Liver (tissue), 9 donors: ENCODE results near the gene CFH. TPM values are rescaled to one million over a fixed set of nuclear protein-coding genes. Genes with fewer than 3 reads are reported as not detected.
"Not testable (repeated sequence)": the region's sequence is repeated elsewhere in the genome, so short reads cannot be mapped to it uniquely, and the experiment has no call there.

ENCODE experiments used
- DNase-seq: peaks from one replicate; pipeline ENCODE4 v3.0.0-alpha.2; 2017; ENCODE audit warnings: low spot score
- H3K27ac ChIP-seq, 2 donors: one replicate each; pipeline ENCODE4 v1.7.0; 2013; ENCODE audit warnings: inconsistent platforms in 2 of 2, low read length in 2 of 2, control low read depth in 1 of 2, low read depth in 1 of 2, mild to moderate bottlenecking in 1 of 2
- H3K27me3 ChIP-seq, 4 donors: one replicate each; pipeline versions ENCODE4 v1.6.1 to v1.7.0; 2013; ENCODE audit warnings: low read length in 3 of 4, inconsistent platforms in 1 of 4, mild to moderate bottlenecking in 1 of 4, moderate library complexity in 1 of 4; ENCODE audit not compliant: control insufficient read depth in 4 of 4, insufficient read depth in 4 of 4
- H3K36me3 ChIP-seq, 4 donors: one replicate each; pipeline versions ENCODE4 v1.6.1 to v1.7.0; 2013; ENCODE audit warnings: low read length in 3 of 4, mild to moderate bottlenecking in 3 of 4, low read depth in 1 of 4, moderate library complexity in 1 of 4; ENCODE audit not compliant: control insufficient read depth in 4 of 4, insufficient read depth in 3 of 4
- H3K4me1 ChIP-seq, 4 donors: one replicate each; pipeline versions ENCODE4 v1.6.1 to v1.7.0; 2013; ENCODE audit warnings: low read length in 3 of 4, mild to moderate bottlenecking in 3 of 4, moderate library complexity in 1 of 4; ENCODE audit not compliant: control insufficient read depth in 4 of 4, insufficient read depth in 4 of 4
- H3K4me3 ChIP-seq, 3 donors: one replicate each; pipeline versions ENCODE4 v1.6.1 to v1.7.0; 2013; ENCODE audit warnings: low read length in 3 of 3, control low read depth in 1 of 3, low read depth in 1 of 3, mild to moderate bottlenecking in 1 of 3
- H3K9ac ChIP-seq, 2 donors: one replicate each; pipeline ENCODE4 v1.7.0; 2013; ENCODE audit warnings: low read length in 2 of 2, mild to moderate bottlenecking in 2 of 2, moderate library complexity in 2 of 2, control low read depth in 1 of 2, low read depth in 1 of 2
- H3K9me3 ChIP-seq, 4 donors: one replicate each; pipeline versions ENCODE4 v1.6.1 to v1.7.0; 2013; ENCODE audit warnings: low read length in 3 of 4; ENCODE audit not compliant: control insufficient read depth in 4 of 4
- FOXA1 ChIP-seq: IDR thresholded peaks from 2 replicates; pipeline ENCODE4 v1.6.1; 2016; ENCODE audit warnings: antibody characterized with exemption
- FOXA2 ChIP-seq: IDR thresholded peaks from 2 replicates; pipeline ENCODE4 v1.6.1; 2016; ENCODE audit warnings: antibody characterized with exemption
- GABPA ChIP-seq, 2 donors: IDR thresholded peaks in 1 of 2; conservative IDR thresholded peaks in 1 of 2; 2 replicates each; pipeline ENCODE4 v1.6.1; 2016; ENCODE audit warnings: antibody characterized with exemption in 2 of 2, mild to moderate bottlenecking in 1 of 2, moderate library complexity in 1 of 2
- HNF4A ChIP-seq, 2 donors: conservative IDR thresholded peaks; 2 replicates each; pipeline ENCODE4 v1.6.1; 2016; ENCODE audit warnings: antibody characterized with exemption in 2 of 2, mild to moderate bottlenecking in 2 of 2
- HNF4G ChIP-seq: IDR thresholded peaks from 2 replicates; pipeline ENCODE4 v1.6.1; 2016; ENCODE audit warnings: antibody characterized with exemption
- JUND ChIP-seq, 2 donors: IDR thresholded peaks; 2 replicates each; pipeline ENCODE4 v1.6.1; 2016; ENCODE audit warnings: antibody characterized with exemption in 2 of 2
- RAD21 ChIP-seq, 2 donors: IDR thresholded peaks; 2 replicates each; pipeline ENCODE4 v1.6.1; 2016; ENCODE audit warnings: antibody characterized with exemption in 2 of 2, mild to moderate bottlenecking in 2 of 2
- RXRA ChIP-seq, 2 donors: IDR thresholded peaks; 2 replicates each; pipeline ENCODE4 v1.6.1; 2017 to 2018; ENCODE audit warnings: antibody characterized with exemption in 2 of 2, mild to moderate bottlenecking in 1 of 2
- SP1 ChIP-seq: IDR thresholded peaks from 2 replicates; pipeline ENCODE4 v1.6.1; 2018; ENCODE audit warnings: antibody characterized with exemption, mild to moderate bottlenecking
- WGBS: extraction: QIAGEN DNeasy Blood & Tissue Kit; methylation state at CpG from one replicate; pipeline ENCODE4 v1.1.7; 2013; 5-methylcytosine and 5-hydroxymethylcytosine counted together
- polyA plus RNA-seq, 2 donors: library from polyadenylated mRNA; stranded (reverse) in 1 of 2; unstranded in 1 of 2; fragments of 200-250 nt in 1 of 2; fragments of >200 nt in 1 of 2; fragmentation: Nextera tagmentation in 1 of 2; extraction: Ambion mirVana in 1 of 2; gene quantifications; one replicate each; pipeline versions ENCODE4 v1.2.1 to v1.2.3, GENCODE V29; 2013 to 2015
- total RNA-seq, 2 donors: library from RNA; depleted of rRNA; stranded (reverse); fragments of >200 nt; gene quantifications; one replicate each; pipeline ENCODE4 v1.2.3, GENCODE V29; 2014
- TF ChIP-seq, protein P1 (sequence below): IDR thresholded peaks from 2 replicates; pipeline ENCODE4 v1.6.1; 2016; ENCODE audit warnings: antibody characterized with exemption
- TF ChIP-seq, protein P2 (sequence below): IDR thresholded peaks from 2 replicates; pipeline ENCODE4 v1.6.1; 2016; ENCODE audit warnings: antibody characterized with exemption
- TF ChIP-seq, protein P3 (sequence below): IDR thresholded peaks from 2 replicates; pipeline ENCODE4 v1.6.1; 2016; ENCODE audit warnings: antibody characterized with exemption, mild to moderate bottlenecking
- donor health status: healthy.
- donor health status: healthy.
- donor health status: healthy.
- donor health status: healthy.
- donor health status: healthy.

Gene CFH
- total and polyA plus RNA-seq, 4 donors, result 554 to 1,479 (median 782) TPM

DNA sequence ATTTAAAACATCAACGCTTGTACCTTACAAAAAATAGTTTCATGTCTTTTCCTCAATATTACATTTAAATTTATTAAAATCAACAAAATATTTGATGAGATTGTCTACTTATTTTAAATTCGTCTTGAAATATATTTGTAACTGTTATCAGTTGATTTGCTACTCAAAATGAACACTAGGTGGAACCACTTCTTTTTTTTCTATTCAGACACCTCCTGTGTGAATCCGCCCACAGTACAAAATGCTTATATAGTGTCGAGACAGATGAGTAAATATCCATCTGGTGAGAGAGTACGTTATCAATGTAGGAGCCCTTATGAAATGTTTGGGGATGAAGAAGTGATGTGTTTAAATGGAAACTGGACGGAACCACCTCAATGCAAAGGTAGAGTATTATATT, 91.4 kb downstream of the CFH start:
- not testable (repeated sequence) for H3K27ac ChIP-seq, H3K4me1 ChIP-seq, DNase-seq, H3K27me3 ChIP-seq, H3K9me3 ChIP-seq, H3K9ac ChIP-seq, H3K4me3 ChIP-seq
- TF ChIP-seq RAD21 (IDR thresholded peaks at IDR 0.05), result peak; percentile 60 to 74
- peaks cover 5 to 63% (median 48%) of the 10 kb centered on the region in 4 donors for H3K36me3 ChIP-seq
- whole genome bisulfite sequencing, result 55% methylated on average over 6 of the region's 6 CpGs

DNA sequence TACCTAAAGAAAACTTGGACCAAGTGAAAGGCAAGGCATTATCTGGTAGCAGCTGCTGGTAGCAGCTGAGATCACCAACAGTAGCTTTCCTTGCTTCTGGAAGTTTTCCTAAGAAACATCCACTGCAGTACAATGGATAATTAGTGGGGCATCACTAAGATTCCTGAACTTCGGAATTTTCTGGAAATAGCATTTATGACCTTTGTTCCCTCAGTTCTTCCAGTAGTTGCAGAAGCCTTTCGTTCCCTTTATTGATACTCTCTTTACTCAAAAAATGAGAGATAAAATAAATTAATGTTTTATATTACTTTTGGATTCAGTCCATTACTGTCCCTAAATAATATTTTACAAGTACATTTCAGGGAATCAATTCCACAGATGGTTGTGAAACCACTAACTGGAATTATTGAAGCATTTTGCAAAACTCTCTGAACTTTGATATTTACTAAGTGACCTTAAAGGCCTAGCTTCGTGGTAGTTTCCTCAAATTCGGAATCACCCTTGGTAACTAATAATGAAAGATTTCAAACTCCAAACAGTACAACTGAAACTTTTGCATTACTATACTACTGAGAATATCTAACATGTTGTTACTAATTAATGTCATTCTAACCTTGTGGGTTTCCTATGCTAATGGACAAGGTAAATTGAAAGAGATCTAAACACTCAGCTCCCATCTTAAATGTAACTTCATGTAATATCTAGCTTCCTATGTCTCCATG, 113.3 kb downstream of the CFH start:
- H3K27me3 ChIP-seq, H3K9ac ChIP-seq, H3K4me3 ChIP-seq, DNase-seq, H3K9me3 ChIP-seq, H3K27ac ChIP-seq, H3K36me3 ChIP-seq, H3K4me1 ChIP-seq: not testable (repeated sequence)
- TF ChIP-seq HNF4G (peak; percentile 52), RXRA (IDR thresholded peaks at IDR 0.05) (peak; percentile 17 to 32), HNF4A (conservative IDR thresholded peaks at IDR 0.05) (peak; percentile 64 to 75), SP1 (peak; percentile 45)
- TF ChIP-seq, protein P1, sequence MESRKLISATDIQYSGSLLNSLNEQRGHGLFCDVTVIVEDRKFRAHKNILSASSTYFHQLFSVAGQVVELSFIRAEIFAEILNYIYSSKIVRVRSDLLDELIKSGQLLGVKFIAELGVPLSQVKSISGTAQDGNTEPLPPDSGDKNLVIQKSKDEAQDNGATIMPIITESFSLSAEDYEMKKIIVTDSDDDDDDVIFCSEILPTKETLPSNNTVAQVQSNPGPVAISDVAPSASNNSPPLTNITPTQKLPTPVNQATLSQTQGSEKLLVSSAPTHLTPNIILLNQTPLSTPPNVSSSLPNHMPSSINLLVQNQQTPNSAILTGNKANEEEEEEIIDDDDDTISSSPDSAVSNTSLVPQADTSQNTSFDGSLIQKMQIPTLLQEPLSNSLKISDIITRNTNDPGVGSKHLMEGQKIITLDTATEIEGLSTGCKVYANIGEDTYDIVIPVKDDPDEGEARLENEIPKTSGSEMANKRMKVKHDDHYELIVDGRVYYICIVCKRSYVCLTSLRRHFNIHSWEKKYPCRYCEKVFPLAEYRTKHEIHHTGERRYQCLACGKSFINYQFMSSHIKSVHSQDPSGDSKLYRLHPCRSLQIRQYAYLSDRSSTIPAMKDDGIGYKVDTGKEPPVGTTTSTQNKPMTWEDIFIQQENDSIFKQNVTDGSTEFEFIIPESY, result peak; percentile 23
- WGBS, result 28% methylated on average over 4 of the region's 4 CpGs

DNA sequence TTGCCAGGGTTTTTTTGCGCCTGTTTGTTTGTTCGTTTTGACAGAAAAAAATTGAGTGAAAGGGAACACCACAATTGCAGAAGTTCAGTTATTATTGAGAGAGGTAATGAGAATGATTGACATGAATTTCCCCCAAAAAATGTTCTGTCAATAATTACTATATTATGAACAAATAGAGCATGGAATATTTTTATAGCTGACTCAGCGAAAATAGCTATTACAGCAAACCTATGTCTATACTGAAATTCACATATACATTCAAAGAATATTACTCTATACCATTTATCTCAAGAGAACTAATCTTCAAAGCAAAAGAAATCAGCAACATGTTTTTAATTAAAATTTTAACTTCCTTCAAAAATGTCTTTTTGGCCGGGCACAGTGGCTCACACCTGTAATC, 118.0 kb downstream of the CFH start:
- not testable (repeated sequence) for H3K36me3 ChIP-seq, H3K4me1 ChIP-seq, DNase-seq, H3K27ac ChIP-seq, H3K27me3 ChIP-seq, H3K9me3 ChIP-seq, H3K4me3 ChIP-seq, H3K9ac ChIP-seq
- 65% methylated on average over 4 of the region's 4 CpGs for WGBS

DNA sequence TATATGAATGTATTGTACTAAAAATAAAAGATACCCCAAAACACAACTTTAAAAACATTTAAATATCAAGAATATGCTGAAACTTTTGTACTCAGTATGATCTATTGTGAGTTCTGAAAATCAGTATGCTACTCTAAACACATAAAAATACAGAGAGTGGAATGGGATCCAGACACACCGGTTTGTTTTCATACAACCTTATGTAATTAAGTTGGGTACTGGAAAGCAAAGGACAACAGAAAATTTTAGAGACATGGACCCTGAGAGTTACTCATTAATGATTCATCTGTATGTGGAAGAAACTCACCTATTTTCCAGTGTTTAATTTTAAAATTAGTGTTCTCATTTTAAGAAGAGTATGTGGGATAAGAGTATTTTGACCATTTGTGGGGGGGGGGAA, 121.9 kb downstream of the CFH start:
- 50% methylated on average over 1 of the region's 1 CpG for WGBS
- Histone ChIP-seq H3K27me3 (no peaks in the 10 kb centered on the region), H3K4me3 (peak overlapping the region in 1 of 3 donors; percentile 1), H3K9me3 (no peaks in the 10 kb centered on the region), H3K27ac (peak overlapping the region; percentile 77 to 82), H3K4me1 (peaks cover 0 to 3% (median 0%) of the 10 kb centered on the region in 4 donors), H3K9ac (peak overlapping the region in 1 of 2 donors; percentile 22), H3K36me3 (no peaks in the 10 kb centered on the region)
- DNase-seq, result no peak
- no peak for TF ChIP-seq FOXA2
- TF ChIP-seq, protein P2, sequence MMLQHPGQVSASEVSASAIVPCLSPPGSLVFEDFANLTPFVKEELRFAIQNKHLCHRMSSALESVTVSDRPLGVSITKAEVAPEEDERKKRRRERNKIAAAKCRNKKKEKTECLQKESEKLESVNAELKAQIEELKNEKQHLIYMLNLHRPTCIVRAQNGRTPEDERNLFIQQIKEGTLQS, result no peak
- TF ChIP-seq GABPA (IDR thresholded peaks at IDR 0.05 in 1 of 2, conservative IDR thresholded peaks at IDR 0.05 in 1 of 2), result no peak
- TF ChIP-seq, protein P1, result no peak
- no peak for TF ChIP-seq SP1
- TF ChIP-seq FOXA1, result no peak
- no peak for TF ChIP-seq RXRA (IDR thresholded peaks at IDR 0.05)
- TF ChIP-seq HNF4A (conservative IDR thresholded peaks at IDR 0.05), result no peak
- TF ChIP-seq, protein P3, sequence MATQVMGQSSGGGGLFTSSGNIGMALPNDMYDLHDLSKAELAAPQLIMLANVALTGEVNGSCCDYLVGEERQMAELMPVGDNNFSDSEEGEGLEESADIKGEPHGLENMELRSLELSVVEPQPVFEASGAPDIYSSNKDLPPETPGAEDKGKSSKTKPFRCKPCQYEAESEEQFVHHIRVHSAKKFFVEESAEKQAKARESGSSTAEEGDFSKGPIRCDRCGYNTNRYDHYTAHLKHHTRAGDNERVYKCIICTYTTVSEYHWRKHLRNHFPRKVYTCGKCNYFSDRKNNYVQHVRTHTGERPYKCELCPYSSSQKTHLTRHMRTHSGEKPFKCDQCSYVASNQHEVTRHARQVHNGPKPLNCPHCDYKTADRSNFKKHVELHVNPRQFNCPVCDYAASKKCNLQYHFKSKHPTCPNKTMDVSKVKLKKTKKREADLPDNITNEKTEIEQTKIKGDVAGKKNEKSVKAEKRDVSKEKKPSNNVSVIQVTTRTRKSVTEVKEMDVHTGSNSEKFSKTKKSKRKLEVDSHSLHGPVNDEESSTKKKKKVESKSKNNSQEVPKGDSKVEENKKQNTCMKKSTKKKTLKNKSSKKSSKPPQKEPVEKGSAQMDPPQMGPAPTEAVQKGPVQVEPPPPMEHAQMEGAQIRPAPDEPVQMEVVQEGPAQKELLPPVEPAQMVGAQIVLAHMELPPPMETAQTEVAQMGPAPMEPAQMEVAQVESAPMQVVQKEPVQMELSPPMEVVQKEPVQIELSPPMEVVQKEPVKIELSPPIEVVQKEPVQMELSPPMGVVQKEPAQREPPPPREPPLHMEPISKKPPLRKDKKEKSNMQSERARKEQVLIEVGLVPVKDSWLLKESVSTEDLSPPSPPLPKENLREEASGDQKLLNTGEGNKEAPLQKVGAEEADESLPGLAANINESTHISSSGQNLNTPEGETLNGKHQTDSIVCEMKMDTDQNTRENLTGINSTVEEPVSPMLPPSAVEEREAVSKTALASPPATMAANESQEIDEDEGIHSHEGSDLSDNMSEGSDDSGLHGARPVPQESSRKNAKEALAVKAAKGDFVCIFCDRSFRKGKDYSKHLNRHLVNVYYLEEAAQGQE, result no peak
- TF ChIP-seq JUND (IDR thresholded peaks at IDR 0.05), result no peak
